NCI-H2227 (cell line): ENCODE data around the gene METTL25B.

Source experiments
- DNase-seq: peaks from one replicate; lab custom pipeline; 2025; ENCODE audit not compliant: unreplicated experiment; lab: John Stamatoyannopoulos, UW

The METTL25B gene

GRCh38 chr1:156767101-156767878 is 39.0 kb downstream of the METTL25B start, which contains the start of gene PRCC:
TSS of gene PRCC (plus strand) at chr1:156767535. CDS start at chr1:156767772, 237 bp downstream.
- peak; percentile 99 for DNase-seq

- peak; percentile 63 for DNase-seq
These were observed 39.8 kb downstream of the METTL25B start for GRCh38 chr1:156767879-156768604.

- DNase-seq: no peak
These were observed 40.5 kb downstream of the METTL25B start for GRCh38 chr1:156768610-156769295.

- no peak for DNase-seq
These were observed 44.0 kb downstream of the METTL25B start for GRCh38 chr1:156772222-156772621.

- no peak for DNase-seq
These were observed 44.6 kb downstream of the METTL25B start for GRCh38 chr1:156772728-156773497.

- DNase-seq: no peak
These were observed 45.3 kb downstream of the METTL25B start for GRCh38 chr1:156773607-156774006.

GRCh38 chr1:156775799-156776198 is 47.5 kb downstream of the METTL25B start:
- DNase-seq: no peak

- DNase-seq: no peak
These were observed 48.7 kb downstream of the METTL25B start for GRCh38 chr1:156776942-156777341.

- no peak for DNase-seq
These were observed 49.3 kb downstream of the METTL25B start for GRCh38 chr1:156777573-156777972.

- DNase-seq: no peak
These were observed 53.4 kb downstream of the METTL25B start for GRCh38 chr1:156781585-156782186.

- DNase-seq: no peak
These were observed 57.2 kb downstream of the METTL25B start for GRCh38 chr1:156785458-156785857.
